A549 (cell line): ENCODE results near the gene PRICKLE1. TPM values are rescaled to one million over a fixed set of nuclear protein-coding genes. Genes with fewer than 3 reads are reported as not detected.

Experiments
- ATAC-seq, 2 experiments: fragments of 200-7000 bp in 1 of 2; fragments of >200 bp in 1 of 2; cut with Nextera tagmentation in 1 of 2; cut with Tn5 transposase in 1 of 2; 3 replicates each; pipeline versions ENCODE4 v1.8.0 to v1.9.1; 2018 to 2020; ENCODE audit warnings: mild to moderate bottlenecking in 1 of 2, moderate library complexity in 1 of 2
- CTCF ChIA-PET: fragments of 300-600 bp; sonication (Branson Sonifier 250); formaldehyde crosslinking; extraction: SDS; loops from one replicate; lab custom pipeline; 2021; ENCODE audit warnings: antibody characterized with exemption, inconsistent platforms; lab: Yijun Ruan, JAX
- POLR2A ChIA-PET: fragments of 350-600 bp; formaldehyde crosslinking; extraction: SDS; loops from one replicate; lab custom pipeline; 2021; ENCODE audit warnings: antibody characterized with exemption, inconsistent platforms; lab: Yijun Ruan, JAX
- DNase-seq, 2 experiments: peaks; one replicate each; pipeline versions ENCODE4 v3.0.0 to v3.0.0-alpha.2; 2011 to 2016; ENCODE audit warnings: low read depth in 1 of 2, low spot score in 1 of 2
- FAIRE-seq: peaks from 2 replicates; lab custom pipeline; 2011; peaks lifted over from hg19 to GRCh38; lab: Jason Lieb, UNC
- H3K27ac ChIP-seq, 2 experiments: fragments of >200 bp; sonication (Bioruptor Twin); formaldehyde crosslinking; 3 replicates each; pipeline ENCODE4 v1.5.1; 2016 to 2017
- H3K4me1 ChIP-seq: fragments of >200 bp; sonication (Bioruptor Twin); formaldehyde crosslinking; 3 replicates; pipeline ENCODE4 v1.6.1; 2016
- H3K4me2 ChIP-seq: fragments of >200 bp; sonication (Bioruptor Twin); formaldehyde crosslinking; 3 replicates; pipeline ENCODE4 v1.6.1; 2016
- H3K4me3 ChIP-seq: fragments of >200 bp; sonication (Bioruptor Twin); formaldehyde crosslinking; 3 replicates; pipeline ENCODE4 v1.5.1; 2016
- H3K9me3 ChIP-seq: fragments of >200 bp; sonication (Bioruptor Twin); formaldehyde crosslinking; 3 replicates; pipeline ENCODE4 v1.6.1; 2016
- BHLHE40 ChIP-seq: IDR thresholded peaks from 2 replicates; pipeline ENCODE4 v1.6.1; 2012; ENCODE audit warnings: low read depth, low read length, inconsistent platforms
- CBX2 ChIP-seq: fragments of 200-600 bp; sonication (generic); IDR thresholded peaks from 2 replicates; pipeline ENCODE4 v1.6.1; 2016; ENCODE audit warnings: low read depth, mild to moderate bottlenecking, borderline replicate concordance
- CBX8 ChIP-seq: fragments of 200-600 bp; sonication (generic); IDR thresholded peaks from 2 replicates; pipeline ENCODE4 v1.6.1; 2016
- CEBPB ChIP-seq, 2 experiments: fragments of >200 bp in 1 of 2; sonication (Bioruptor Twin) in 1 of 2; formaldehyde crosslinking in 1 of 2; IDR thresholded peaks; 2 replicates each; pipeline ENCODE4 v1.6.1; 2012 to 2016
- CHD2 ChIP-seq: fragments of 150-350 bp; IDR thresholded peaks from 2 replicates; pipeline ENCODE4 v1.6.1; 2014; ENCODE audit warnings: low read length; ENCODE audit not compliant: partially characterized antibody
- E2F6 ChIP-seq: IDR thresholded peaks from 2 replicates; pipeline ENCODE4 v1.6.1; 2012; ENCODE audit warnings: low read depth, borderline replicate concordance
- EHF ChIP-seq: fragments of 250-450 bp; sonication (Bioruptor Pico); IDR thresholded peaks from 2 replicates; pipeline ENCODE4 v1.5.0; 2020; ENCODE audit warnings: mild to moderate bottlenecking
- EP300 ChIP-seq, 2 experiments: fragments of >200 bp; sonication (Bioruptor Twin); formaldehyde crosslinking; IDR thresholded peaks; 2 replicates in 1 of 2; 3 replicates in 1 of 2; pipeline ENCODE4 v1.6.1; 2016 to 2017
- HDAC2 ChIP-seq: fragments of 200-600 bp; sonication (generic); IDR thresholded peaks from 2 replicates; pipeline ENCODE4 v1.6.1; 2016
- HES2 ChIP-seq: fragments of >200 bp; sonication (Bioruptor Twin); formaldehyde crosslinking; IDR thresholded peaks from 2 replicates; pipeline ENCODE4 v1.6.1; 2016
- HEYL ChIP-seq: fragments of 250-450 bp; sonication (Bioruptor Pico); IDR thresholded peaks from 2 replicates; pipeline ENCODE4 v1.8.0; 2021; ENCODE audit warnings: mild to moderate bottlenecking, moderate library complexity
- JUNB ChIP-seq: fragments of >200 bp; sonication (Bioruptor Twin); formaldehyde crosslinking; IDR thresholded peaks from 2 replicates; pipeline ENCODE4 v1.6.1; 2016
- KDM5A ChIP-seq: fragments of 200-600 bp; sonication (generic); IDR thresholded peaks from 2 replicates; pipeline ENCODE4 v1.6.1; 2016; ENCODE audit warnings: antibody characterized with exemption, mild to moderate bottlenecking
- MAX ChIP-seq: IDR thresholded peaks from 2 replicates; pipeline ENCODE4 v1.6.1; 2012
- NR3C1 ChIP-seq: fragments of >200 bp; sonication (Bioruptor Twin); formaldehyde crosslinking; IDR thresholded peaks from 3 replicates; pipeline ENCODE4 v1.6.1; 2017
- POLR2AphosphoS2 ChIP-seq: conservative IDR thresholded peaks from 2 replicates; pipeline ENCODE4 v1.6.1; 2012; ENCODE audit warnings: low read length, improper control_type of control experiment, inconsistent platforms
- RAD21 ChIP-seq, 2 experiments: fragments of >200 bp in 1 of 2; sonication (Bioruptor Twin) in 1 of 2; formaldehyde crosslinking in 1 of 2; IDR thresholded peaks in 1 of 2; conservative IDR thresholded peaks in 1 of 2; 2 replicates in 1 of 2; 3 replicates in 1 of 2; pipeline ENCODE4 v1.6.1; 2012 to 2018; ENCODE audit warnings: inconsistent platforms in 1 of 2
- RCOR1 ChIP-seq: fragments of 150-350 bp; IDR thresholded peaks from 2 replicates; pipeline ENCODE4 v1.6.1; 2014; ENCODE audit warnings: antibody characterized with exemption, low read length, low read depth
- RNF2 ChIP-seq: fragments of 200-600 bp; sonication (generic); IDR thresholded peaks from 2 replicates; pipeline ENCODE4 v1.6.1; 2016; ENCODE audit warnings: low read depth, mild to moderate bottlenecking, antibody characterized with exemption, moderate library complexity, borderline replicate concordance
- SMC3 ChIP-seq: fragments of >200 bp; sonication (Bioruptor Twin); formaldehyde crosslinking; IDR thresholded peaks from 3 replicates; pipeline ENCODE4 v1.6.1; 2018; ENCODE audit warnings: inconsistent platforms
- SREBF2 ChIP-seq: fragments of 450-650 bp; IDR thresholded peaks from 2 replicates; pipeline ENCODE4 v1.6.1; 2014; ENCODE audit warnings: mild to moderate bottlenecking, moderate library complexity
- TFCP2L1 ChIP-seq: fragments of 250-450 bp; sonication (Bioruptor Pico); IDR thresholded peaks from 2 replicates; pipeline ENCODE4 v1.5.0; 2021; ENCODE audit warnings: mild to moderate bottlenecking
- TP53 ChIP-seq: fragments of 250-450 bp; sonication (Bioruptor Pico); IDR thresholded peaks from 2 replicates; pipeline ENCODE4 v1.5.0; 2021; ENCODE audit warnings: mild to moderate bottlenecking, moderate library complexity
- ZNF302 ChIP-seq: fragments of 250-450 bp; sonication (Bioruptor Pico); IDR thresholded peaks from 2 replicates; pipeline ENCODE4 v1.9.0; 2021; ENCODE audit warnings: inconsistent platforms, mild to moderate bottlenecking, moderate library complexity
- WGBS: methylation state at CpG from one replicate; pipeline ENCODE4 v1.1.6; 2017; ENCODE audit errors: missing lambda C conversion rate; 5-methylcytosine and 5-hydroxymethylcytosine counted together
- polyA plus RNA-seq, 4 experiments: library from polyadenylated mRNA; depleted of rRNA in 3 of 4; stranded (reverse); fragments of >200 nt; fragmentation: RNase III in 1 of 4; extraction: RNeasy Plus Mini Kit Qiagen cat#74134 plus additional on column Dnase treatment in 1 of 4; gene quantifications; 2 replicates in 3 of 4; 3 replicates in 1 of 4; pipeline ENCODE4 v1.2.3, GENCODE V29; 2011 to 2017
- TF ChIP-seq, protein P1 (sequence below): fragments of >200 bp; sonication (Bioruptor Twin); formaldehyde crosslinking; IDR thresholded peaks from 3 replicates; pipeline ENCODE4 v1.5.1; 2016
- TF ChIP-seq, protein P2 (sequence below): IDR thresholded peaks from 2 replicates; pipeline ENCODE4 v1.6.1; 2012
- TF ChIP-seq, protein P3 (sequence below): fragments of 200-600 bp; sonication (generic); IDR thresholded peaks from 2 replicates; pipeline ENCODE4 v1.6.1; 2016; ENCODE audit warnings: antibody characterized with exemption, mild to moderate bottlenecking, moderate library complexity
- TF ChIP-seq, protein P4 (sequence below): fragments of >200 bp; sonication (Bioruptor Twin); formaldehyde crosslinking; IDR thresholded peaks from 3 replicates; pipeline ENCODE4 v1.6.1; 2016

PRICKLE1 gene
- polyA plus RNA-seq, 2 of the 4 experiments (the other 2 are of a cell fraction) = 1.5 to 1.8 TPM

- no peak overlapping the region for H3K4me3 ChIP-seq
- WGBS = 94% methylated on average over 3 of the region's 3 CpGs
- ATAC-seq = no peak
- no peaks in the 10 kb centered on the region for H3K4me1 ChIP-seq
- POLR2A ChIA-PET = no interaction called here
- no peak for FAIRE-seq
- no peaks in the 10 kb centered on the region for H3K9me3 ChIP-seq
- no peak overlapping the region for H3K27ac ChIP-seq
- DNase-seq = no peak
- H3K4me2 ChIP-seq = no peak overlapping the region
- TF ChIP-seq TFCP2L1 = no peak
- TF ChIP-seq, protein P1, sequence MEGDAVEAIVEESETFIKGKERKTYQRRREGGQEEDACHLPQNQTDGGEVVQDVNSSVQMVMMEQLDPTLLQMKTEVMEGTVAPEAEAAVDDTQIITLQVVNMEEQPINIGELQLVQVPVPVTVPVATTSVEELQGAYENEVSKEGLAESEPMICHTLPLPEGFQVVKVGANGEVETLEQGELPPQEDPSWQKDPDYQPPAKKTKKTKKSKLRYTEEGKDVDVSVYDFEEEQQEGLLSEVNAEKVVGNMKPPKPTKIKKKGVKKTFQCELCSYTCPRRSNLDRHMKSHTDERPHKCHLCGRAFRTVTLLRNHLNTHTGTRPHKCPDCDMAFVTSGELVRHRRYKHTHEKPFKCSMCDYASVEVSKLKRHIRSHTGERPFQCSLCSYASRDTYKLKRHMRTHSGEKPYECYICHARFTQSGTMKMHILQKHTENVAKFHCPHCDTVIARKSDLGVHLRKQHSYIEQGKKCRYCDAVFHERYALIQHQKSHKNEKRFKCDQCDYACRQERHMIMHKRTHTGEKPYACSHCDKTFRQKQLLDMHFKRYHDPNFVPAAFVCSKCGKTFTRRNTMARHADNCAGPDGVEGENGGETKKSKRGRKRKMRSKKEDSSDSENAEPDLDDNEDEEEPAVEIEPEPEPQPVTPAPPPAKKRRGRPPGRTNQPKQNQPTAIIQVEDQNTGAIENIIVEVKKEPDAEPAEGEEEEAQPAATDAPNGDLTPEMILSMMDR = no peak
- TF ChIP-seq CBX2 = no peak
- TF ChIP-seq, protein P2, sequence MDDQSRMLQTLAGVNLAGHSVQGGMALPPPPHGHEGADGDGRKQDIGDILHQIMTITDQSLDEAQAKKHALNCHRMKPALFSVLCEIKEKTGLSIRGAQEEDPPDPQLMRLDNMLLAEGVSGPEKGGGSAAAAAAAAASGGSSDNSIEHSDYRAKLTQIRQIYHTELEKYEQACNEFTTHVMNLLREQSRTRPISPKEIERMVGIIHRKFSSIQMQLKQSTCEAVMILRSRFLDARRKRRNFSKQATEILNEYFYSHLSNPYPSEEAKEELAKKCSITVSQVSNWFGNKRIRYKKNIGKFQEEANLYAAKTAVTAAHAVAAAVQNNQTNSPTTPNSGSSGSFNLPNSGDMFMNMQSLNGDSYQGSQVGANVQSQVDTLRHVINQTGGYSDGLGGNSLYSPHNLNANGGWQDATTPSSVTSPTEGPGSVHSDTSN = no peak
- no peak for TF ChIP-seq RAD21 (conservative IDR thresholded peaks at IDR 0.05 in 1 of 2, IDR thresholded peaks at IDR 0.05 in 1 of 2)
- TF ChIP-seq CBX8 = no peak
- TF ChIP-seq POLR2AphosphoS2 = no peak
- no peak for TF ChIP-seq JUNB
- TF ChIP-seq EHF (CRISPR knock-in tag) = no peak
- TF ChIP-seq NR3C1 = no peak
- no peak for TF ChIP-seq CHD2
- TF ChIP-seq, protein P3, sequence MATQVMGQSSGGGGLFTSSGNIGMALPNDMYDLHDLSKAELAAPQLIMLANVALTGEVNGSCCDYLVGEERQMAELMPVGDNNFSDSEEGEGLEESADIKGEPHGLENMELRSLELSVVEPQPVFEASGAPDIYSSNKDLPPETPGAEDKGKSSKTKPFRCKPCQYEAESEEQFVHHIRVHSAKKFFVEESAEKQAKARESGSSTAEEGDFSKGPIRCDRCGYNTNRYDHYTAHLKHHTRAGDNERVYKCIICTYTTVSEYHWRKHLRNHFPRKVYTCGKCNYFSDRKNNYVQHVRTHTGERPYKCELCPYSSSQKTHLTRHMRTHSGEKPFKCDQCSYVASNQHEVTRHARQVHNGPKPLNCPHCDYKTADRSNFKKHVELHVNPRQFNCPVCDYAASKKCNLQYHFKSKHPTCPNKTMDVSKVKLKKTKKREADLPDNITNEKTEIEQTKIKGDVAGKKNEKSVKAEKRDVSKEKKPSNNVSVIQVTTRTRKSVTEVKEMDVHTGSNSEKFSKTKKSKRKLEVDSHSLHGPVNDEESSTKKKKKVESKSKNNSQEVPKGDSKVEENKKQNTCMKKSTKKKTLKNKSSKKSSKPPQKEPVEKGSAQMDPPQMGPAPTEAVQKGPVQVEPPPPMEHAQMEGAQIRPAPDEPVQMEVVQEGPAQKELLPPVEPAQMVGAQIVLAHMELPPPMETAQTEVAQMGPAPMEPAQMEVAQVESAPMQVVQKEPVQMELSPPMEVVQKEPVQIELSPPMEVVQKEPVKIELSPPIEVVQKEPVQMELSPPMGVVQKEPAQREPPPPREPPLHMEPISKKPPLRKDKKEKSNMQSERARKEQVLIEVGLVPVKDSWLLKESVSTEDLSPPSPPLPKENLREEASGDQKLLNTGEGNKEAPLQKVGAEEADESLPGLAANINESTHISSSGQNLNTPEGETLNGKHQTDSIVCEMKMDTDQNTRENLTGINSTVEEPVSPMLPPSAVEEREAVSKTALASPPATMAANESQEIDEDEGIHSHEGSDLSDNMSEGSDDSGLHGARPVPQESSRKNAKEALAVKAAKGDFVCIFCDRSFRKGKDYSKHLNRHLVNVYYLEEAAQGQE = no peak
- TF ChIP-seq BHLHE40 = no peak
- TF ChIP-seq EP300 (IDR thresholded peaks at IDR 0.05) = no peak
- TF ChIP-seq CEBPB (IDR thresholded peaks at IDR 0.05) = no peak
- no peak for TF ChIP-seq HDAC2
- no peak for TF ChIP-seq SREBF2
- TF ChIP-seq RNF2 = no peak
- no peak for TF ChIP-seq SMC3
- TF ChIP-seq, all 56 proteins: peak for 0
- CTCF ChIA-PET = no interaction called here
Measured at GRCh38 chr12:42447371-42447786, 142.2 kb downstream of the PRICKLE1 start.

DNA sequence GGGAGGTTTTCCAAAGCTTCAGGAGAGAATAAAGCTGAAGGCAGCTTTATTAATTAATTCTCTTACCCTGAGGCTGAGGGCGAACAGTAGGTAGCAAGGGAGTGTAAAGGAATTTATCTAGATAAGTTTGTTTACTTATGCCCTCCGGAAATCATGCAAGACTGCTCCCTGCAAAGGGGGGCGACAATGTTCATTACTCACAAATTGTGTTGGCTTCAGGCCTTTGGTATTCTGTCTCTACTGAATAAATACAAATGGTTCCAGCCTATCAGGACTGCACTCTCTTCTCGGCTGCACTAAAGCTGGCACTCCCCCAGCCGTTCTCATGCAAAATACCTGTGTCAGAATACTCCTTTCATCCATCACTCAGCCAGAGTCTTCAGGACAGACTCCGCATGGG, 142.8 kb downstream of the PRICKLE1 start:
- Histone ChIP-seq H3K4me3 (no peak overlapping the region), H3K27ac (no peak overlapping the region), H3K4me1 (no peaks in the 10 kb centered on the region), H3K9me3 (no peaks in the 10 kb centered on the region), H3K4me2 (no peak overlapping the region)
- POLR2A ChIA-PET = no interaction called here
- ATAC-seq (no peak), FAIRE-seq (no peak), DNase-seq (no peak)
- WGBS = 81% methylated on average over 6 of the region's 6 CpGs
- TF ChIP-seq RCOR1 (no peak), HES2 (no peak), HEYL (CRISPR knock-in tag) (no peak), ZNF302 (no peak), E2F6 (no peak), TFCP2L1 (no peak), TP53 (CRISPR knock-in tag) (no peak), SREBF2 (no peak), CHD2 (no peak), CEBPB (IDR thresholded peaks at IDR 0.05) (no peak), CBX8 (no peak), KDM5A (no peak), MAX (no peak)
- TF ChIP-seq, protein P1 = no peak
- TF ChIP-seq, protein P4, sequence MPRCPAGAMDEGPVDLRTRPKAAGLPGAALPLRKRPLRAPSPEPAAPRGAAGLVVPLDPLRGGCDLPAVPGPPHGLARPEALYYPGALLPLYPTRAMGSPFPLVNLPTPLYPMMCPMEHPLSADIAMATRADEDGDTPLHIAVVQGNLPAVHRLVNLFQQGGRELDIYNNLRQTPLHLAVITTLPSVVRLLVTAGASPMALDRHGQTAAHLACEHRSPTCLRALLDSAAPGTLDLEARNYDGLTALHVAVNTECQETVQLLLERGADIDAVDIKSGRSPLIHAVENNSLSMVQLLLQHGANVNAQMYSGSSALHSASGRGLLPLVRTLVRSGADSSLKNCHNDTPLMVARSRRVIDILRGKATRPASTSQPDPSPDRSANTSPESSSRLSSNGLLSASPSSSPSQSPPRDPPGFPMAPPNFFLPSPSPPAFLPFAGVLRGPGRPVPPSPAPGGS = no peak
- CTCF ChIA-PET = no interaction called here
